HCT116 (cell line): Measurements from ENCODE around the gene RAX. TPM values are rescaled to one million over a fixed set of nuclear protein-coding genes. Genes with fewer than 3 reads are reported as not detected.

Experiments
- ATAC-seq: fragments of 200-7000 bp; cut with Tn5 transposase; 2 replicates; pipeline ENCODE4 v1.9.1; 2020; ENCODE audit warnings: mild to moderate bottlenecking, moderate library complexity
- BruUV-seq: library from RNA; stranded (reverse); fragments of 400-500 nt; replicated peaks from 2 replicates; lab custom pipeline; 2021; lab: Mats Ljungman, UMichigan
- CTCF ChIA-PET: fragments of 300-600 bp; sonication (Branson Sonifier 250); formaldehyde crosslinking; loops from one replicate; lab custom pipeline; 2021; ENCODE audit warnings: antibody characterized with exemption; lab: Charles Lee
- POLR2A ChIA-PET: fragments of 300-600, 350-600 bp; sonication (Branson Sonifier 250); formaldehyde crosslinking; loops from one replicate; lab custom pipeline; 2021; ENCODE audit warnings: antibody characterized with exemption; lab: Charles Lee
- RAD21 ChIA-PET, 2 experiments: fragments of 300-600 bp; sonication (Branson Sonifier 250); formaldehyde crosslinking; loops; one replicate each; lab custom pipeline; 2023; ENCODE audit warnings: low total read pairs in 2 of 2; ENCODE audit not compliant: uncharacterized antibody in 2 of 2, unreplicated experiment in 2 of 2, low non-redundant PET in 1 of 2; lab: Charles Lee
- DNase-seq: peaks from one replicate; pipeline ENCODE4 v3.0.0-alpha.2; 2010; ENCODE audit warnings: low read depth, low spot score
- H2AFZ ChIP-seq: fragments of 200-600 bp; shearing (Covaris generic), sonication (generic); 2 replicates; pipeline ENCODE4 v1.6.1; 2017; ENCODE audit warnings: low read depth, mixed run types, mixed read lengths, antibody characterized with exemption, low read length; ENCODE audit not compliant: poor library complexity, severe bottlenecking
- H3K27ac ChIP-seq: 2 replicates; pipeline ENCODE4 v1.5.1; 2012; ENCODE audit warnings: low read depth, low read length
- H3K27me3 ChIP-seq: fragments of 200-600 bp; sonication (generic); 2 replicates; pipeline ENCODE4 v1.6.1; 2016; ENCODE audit warnings: mixed run types, low read length, mixed read lengths; ENCODE audit not compliant: insufficient read depth
- H3K36me3 ChIP-seq, 2 experiments: fragments of 200-500 bp in 1 of 2; fragments of 200-600 bp in 1 of 2; sonication (Bioruptor generic) in 1 of 2; sonication (generic) in 1 of 2; 2 replicates each; pipeline versions ENCODE4 v1.5.1 to v1.6.1; 2014 to 2016; ENCODE audit warnings: low read length in 2 of 2, inconsistent platforms in 1 of 2, mixed read lengths in 1 of 2, mixed run types in 1 of 2; ENCODE audit not compliant: insufficient read depth in 2 of 2, control insufficient read depth in 1 of 2
- H3K4me1 ChIP-seq, 2 experiments: fragments of 200-600 bp in 1 of 2; sonication (generic) in 1 of 2; 2 replicates each; pipeline versions ENCODE4 v1.5.1 to v1.6.1; 2012 to 2017; ENCODE audit warnings: low read length in 2 of 2, inconsistent platforms in 1 of 2, mild to moderate bottlenecking in 1 of 2, mixed read lengths in 1 of 2, mixed run types in 1 of 2, moderate library complexity in 1 of 2; ENCODE audit not compliant: insufficient read depth in 2 of 2, control insufficient read depth in 1 of 2
- H3K4me2 ChIP-seq: fragments of 200-600 bp; sonication (generic); 2 replicates; pipeline ENCODE4 v1.6.1; 2017; ENCODE audit warnings: mixed run types, low read length, mixed read lengths
- H3K4me3 ChIP-seq, 2 experiments: fragments of 200-600 bp in 1 of 2; sonication (generic) in 1 of 2; replicated peaks in 1 of 2; 2 replicates each; pipeline ENCODE4 v1.5.1; 2011 to 2016; ENCODE audit warnings: low read length in 2 of 2, control low read depth in 1 of 2, low read depth in 1 of 2, mild to moderate bottlenecking in 1 of 2, mixed read lengths in 1 of 2, mixed run types in 1 of 2
- H3K79me2 ChIP-seq: fragments of 200-600 bp; sonication (generic); 2 replicates; pipeline ENCODE4 v1.6.1; 2017; ENCODE audit warnings: mild to moderate bottlenecking, mixed run types, low read length, moderate library complexity, mixed read lengths; ENCODE audit not compliant: insufficient read depth
- H3K9ac ChIP-seq: fragments of 200-600 bp; sonication (generic); 2 replicates; pipeline ENCODE4 v1.6.1; 2016; ENCODE audit warnings: low read length, mixed read lengths
- H3K9me2 ChIP-seq: fragments of 200-600 bp; sonication (generic), shearing (Covaris generic); 2 replicates; pipeline ENCODE4 v1.6.1; 2017; ENCODE audit warnings: mixed run types, mild to moderate bottlenecking, moderate library complexity; ENCODE audit not compliant: insufficient read depth
- H3K9me3 ChIP-seq, 2 experiments: fragments of 200-500 bp in 1 of 2; fragments of 200-600 bp in 1 of 2; sonication (Bioruptor generic) in 1 of 2; sonication (generic) in 1 of 2; 2 replicates each; pipeline ENCODE4 v1.6.1; 2014 to 2017; ENCODE audit warnings: low read length in 2 of 2, mixed read lengths in 2 of 2, inconsistent platforms in 1 of 2, low read depth in 1 of 2, mild to moderate bottlenecking in 1 of 2, mixed run types in 1 of 2, moderate library complexity in 1 of 2; ENCODE audit not compliant: control insufficient read depth in 1 of 2, insufficient read depth in 1 of 2
- H4K20me1 ChIP-seq: fragments of 200-600 bp; sonication (generic), shearing (Covaris generic); 2 replicates; pipeline ENCODE4 v1.6.1; 2017; ENCODE audit warnings: mixed run types, mild to moderate bottlenecking, moderate library complexity; ENCODE audit not compliant: insufficient read depth
- CBX3 ChIP-seq: IDR thresholded peaks from 2 replicates; pipeline ENCODE4 v1.6.1; 2012; ENCODE audit warnings: low read depth
- ELF1 ChIP-seq: IDR thresholded peaks from 2 replicates; pipeline ENCODE4 v1.6.1; 2012; ENCODE audit warnings: low read depth, borderline replicate concordance
- EZH2 ChIP-seq: fragments of 200-600 bp; sonication (generic); IDR thresholded peaks from 2 replicates; pipeline ENCODE4 v1.6.1; 2017; ENCODE audit warnings: antibody characterized with exemption, mixed run types
- JUND ChIP-seq: IDR thresholded peaks from 2 replicates; pipeline ENCODE4 v1.6.1; 2012
- POLR2A ChIP-seq: IDR thresholded peaks from 2 replicates; pipeline ENCODE4 v1.7.0; 2011; ENCODE audit warnings: borderline replicate concordance; ENCODE audit not compliant: insufficient read depth, insufficient read length; ENCODE audit errors: extremely low read depth
- SIN3A ChIP-seq: IDR thresholded peaks from 2 replicates; pipeline ENCODE4 v1.6.1; 2012; ENCODE audit warnings: low read depth
- SP1 ChIP-seq: IDR thresholded peaks from 2 replicates; pipeline ENCODE4 v1.6.1; 2012; ENCODE audit warnings: low read depth
- SRF ChIP-seq: IDR thresholded peaks from 2 replicates; pipeline ENCODE4 v1.6.1; 2012; ENCODE audit warnings: low read depth
- YY1 ChIP-seq: IDR thresholded peaks from 2 replicates; pipeline ENCODE4 v1.6.1; 2011; ENCODE audit warnings: low read length, low read depth, moderate library complexity, mild to moderate bottlenecking; ENCODE audit not compliant: insufficient replicate concordance; ENCODE audit errors: extremely low read depth
- ZFX ChIP-seq: fragments of 450-650 bp; IDR thresholded peaks from 2 replicates; pipeline ENCODE4 v1.6.1; 2017
- ZNF274 ChIP-seq: fragments of 200-500 bp; sonication (Bioruptor generic); IDR thresholded peaks from 2 replicates; pipeline ENCODE4 v1.6.1; 2014; ENCODE audit warnings: mild to moderate bottlenecking, low read depth, low read length, inconsistent platforms
- intact Hi-C: fragments of 100-400 bp; cut with micrococcal nuclease; formaldehyde crosslinking; loops from 2 replicates; pipeline ENCODE4 v1.10.0; 2022
- total RNA-seq: library from RNA; stranded (reverse); gene quantifications from one replicate; pipeline ENCODE4 v1.2.1, GENCODE V29; 2021; ENCODE audit not compliant: unreplicated experiment
- TF ChIP-seq, protein P1 (sequence below), 3 experiments: fragments of 200-600 bp in 1 of 3; sonication (generic) in 1 of 3; IDR thresholded peaks in 2 of 3; conservative IDR thresholded peaks in 1 of 3; 2 replicates each; pipeline ENCODE4 v1.5.1; 2012 to 2017; ENCODE audit warnings: low read depth in 2 of 3, low read length in 2 of 3, antibody characterized with exemption in 1 of 3, borderline replicate concordance in 1 of 3, control low read depth in 1 of 3, mild to moderate bottlenecking in 1 of 3, mixed read lengths in 1 of 3, mixed run types in 1 of 3, moderate library complexity in 1 of 3; ENCODE audit not compliant: insufficient read depth in 1 of 3
- TF ChIP-seq, protein P2 (sequence below): IDR thresholded peaks from 2 replicates; pipeline ENCODE4 v1.6.1; 2012; ENCODE audit warnings: low read depth
- TF ChIP-seq, protein P3 (sequence below): IDR thresholded peaks from 2 replicates; pipeline ENCODE4 v1.6.1; 2012

RAX gene
- total RNA-seq, 1 experiment from 2014 or later, result not detected

DNA sequence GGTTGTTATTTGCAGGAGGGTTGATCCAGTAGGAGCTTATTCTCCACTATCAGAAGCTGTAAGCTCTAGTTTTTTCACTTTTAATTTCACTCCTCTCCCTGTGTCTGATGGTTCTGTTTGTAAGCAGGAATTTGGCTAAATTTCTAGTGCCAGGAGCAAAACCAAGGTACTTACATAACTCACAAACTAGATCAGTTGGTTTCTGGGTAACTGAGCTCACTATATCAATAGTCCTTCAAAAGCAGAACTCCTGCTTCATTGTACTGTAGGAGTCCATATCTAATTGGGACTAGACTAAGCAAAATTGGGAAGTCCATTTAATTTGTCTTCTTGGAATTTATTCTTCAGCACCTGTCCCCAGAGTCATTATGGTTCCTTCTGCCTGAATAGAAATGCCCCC is 20.1 kb upstream of the RAX start:
- ChIA-PET CTCF (no interaction called here), POLR2A (no interaction called here)
- intact Hi-C loops, result no loop called here
- Histone ChIP-seq H3K27ac (no peak overlapping the region), H3K36me3 (no peaks in the 10 kb centered on the region), H3K27me3 (peaks cover 47% of the 10 kb centered on the region), H2AFZ (no peak overlapping the region), H3K4me3 (no peak overlapping the region), H3K9ac (no peak overlapping the region)
- no TSS peak for BruUV-seq
- no peak for DNase-seq
- ATAC-seq, result no peak
- no peak for TF ChIP-seq SRF
- TF ChIP-seq YY1, result no peak
- TF ChIP-seq SP1, result no peak
- TF ChIP-seq JUND, result no peak
- TF ChIP-seq ZFX, result no peak
- TF ChIP-seq ZNF274, result no peak
- TF ChIP-seq POLR2A, result no peak
- no peak for TF ChIP-seq ELF1
- TF ChIP-seq CBX3, result no peak
- TF ChIP-seq, protein P1, sequence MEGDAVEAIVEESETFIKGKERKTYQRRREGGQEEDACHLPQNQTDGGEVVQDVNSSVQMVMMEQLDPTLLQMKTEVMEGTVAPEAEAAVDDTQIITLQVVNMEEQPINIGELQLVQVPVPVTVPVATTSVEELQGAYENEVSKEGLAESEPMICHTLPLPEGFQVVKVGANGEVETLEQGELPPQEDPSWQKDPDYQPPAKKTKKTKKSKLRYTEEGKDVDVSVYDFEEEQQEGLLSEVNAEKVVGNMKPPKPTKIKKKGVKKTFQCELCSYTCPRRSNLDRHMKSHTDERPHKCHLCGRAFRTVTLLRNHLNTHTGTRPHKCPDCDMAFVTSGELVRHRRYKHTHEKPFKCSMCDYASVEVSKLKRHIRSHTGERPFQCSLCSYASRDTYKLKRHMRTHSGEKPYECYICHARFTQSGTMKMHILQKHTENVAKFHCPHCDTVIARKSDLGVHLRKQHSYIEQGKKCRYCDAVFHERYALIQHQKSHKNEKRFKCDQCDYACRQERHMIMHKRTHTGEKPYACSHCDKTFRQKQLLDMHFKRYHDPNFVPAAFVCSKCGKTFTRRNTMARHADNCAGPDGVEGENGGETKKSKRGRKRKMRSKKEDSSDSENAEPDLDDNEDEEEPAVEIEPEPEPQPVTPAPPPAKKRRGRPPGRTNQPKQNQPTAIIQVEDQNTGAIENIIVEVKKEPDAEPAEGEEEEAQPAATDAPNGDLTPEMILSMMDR (IDR thresholded peaks at IDR 0.05 in 2 of 3, conservative IDR thresholded peaks at IDR 0.05 in 1 of 3; ENCODE audit: borderline replicate concordance in 1 of 3, insufficient read depth in 1 of 3, low read depth in 2 of 3, low read length in 2 of 3), result no peak
- TF ChIP-seq, protein P2, sequence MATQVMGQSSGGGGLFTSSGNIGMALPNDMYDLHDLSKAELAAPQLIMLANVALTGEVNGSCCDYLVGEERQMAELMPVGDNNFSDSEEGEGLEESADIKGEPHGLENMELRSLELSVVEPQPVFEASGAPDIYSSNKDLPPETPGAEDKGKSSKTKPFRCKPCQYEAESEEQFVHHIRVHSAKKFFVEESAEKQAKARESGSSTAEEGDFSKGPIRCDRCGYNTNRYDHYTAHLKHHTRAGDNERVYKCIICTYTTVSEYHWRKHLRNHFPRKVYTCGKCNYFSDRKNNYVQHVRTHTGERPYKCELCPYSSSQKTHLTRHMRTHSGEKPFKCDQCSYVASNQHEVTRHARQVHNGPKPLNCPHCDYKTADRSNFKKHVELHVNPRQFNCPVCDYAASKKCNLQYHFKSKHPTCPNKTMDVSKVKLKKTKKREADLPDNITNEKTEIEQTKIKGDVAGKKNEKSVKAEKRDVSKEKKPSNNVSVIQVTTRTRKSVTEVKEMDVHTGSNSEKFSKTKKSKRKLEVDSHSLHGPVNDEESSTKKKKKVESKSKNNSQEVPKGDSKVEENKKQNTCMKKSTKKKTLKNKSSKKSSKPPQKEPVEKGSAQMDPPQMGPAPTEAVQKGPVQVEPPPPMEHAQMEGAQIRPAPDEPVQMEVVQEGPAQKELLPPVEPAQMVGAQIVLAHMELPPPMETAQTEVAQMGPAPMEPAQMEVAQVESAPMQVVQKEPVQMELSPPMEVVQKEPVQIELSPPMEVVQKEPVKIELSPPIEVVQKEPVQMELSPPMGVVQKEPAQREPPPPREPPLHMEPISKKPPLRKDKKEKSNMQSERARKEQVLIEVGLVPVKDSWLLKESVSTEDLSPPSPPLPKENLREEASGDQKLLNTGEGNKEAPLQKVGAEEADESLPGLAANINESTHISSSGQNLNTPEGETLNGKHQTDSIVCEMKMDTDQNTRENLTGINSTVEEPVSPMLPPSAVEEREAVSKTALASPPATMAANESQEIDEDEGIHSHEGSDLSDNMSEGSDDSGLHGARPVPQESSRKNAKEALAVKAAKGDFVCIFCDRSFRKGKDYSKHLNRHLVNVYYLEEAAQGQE, result no peak
- no peak for TF ChIP-seq SIN3A
- no peak for TF ChIP-seq EZH2
- TF ChIP-seq, protein P3, sequence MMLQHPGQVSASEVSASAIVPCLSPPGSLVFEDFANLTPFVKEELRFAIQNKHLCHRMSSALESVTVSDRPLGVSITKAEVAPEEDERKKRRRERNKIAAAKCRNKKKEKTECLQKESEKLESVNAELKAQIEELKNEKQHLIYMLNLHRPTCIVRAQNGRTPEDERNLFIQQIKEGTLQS, result no peak
- TF ChIP-seq, all 23 proteins: peak for 0
- RAD21 ChIA-PET, result no interaction called here
- Histone ChIP-seq H3K4me2 (no peak overlapping the region), H3K4me1 (no peaks in the 10 kb centered on the region), H3K9me3 (no peaks in the 10 kb centered on the region), H3K9me2 (no peaks in the 10 kb centered on the region), H3K79me2 (no peaks in the 10 kb centered on the region), H4K20me1 (no peaks in the 10 kb centered on the region)
